Measurements from ENCODE around the gene KLF11.
"Not testable (repeated sequence)": the region's sequence is repeated elsewhere in the genome, so short reads cannot be mapped to it uniquely, and the experiment has no call there.

Gene KLF11

GRCh38 chr2:10027660-10028330 lies 15.6 kb upstream of the KLF11 start:
- no peak overlapping the region for H3K27ac ChIP-seq (ENCODE audit: low read length)
- H3K27me3 ChIP-seq (ENCODE audit: control insufficient read depth in 1 of 2, insufficient read depth in 2 of 2, low read length in 2 of 2), result no peaks in the 10 kb centered on the region
- no peaks in the 10 kb centered on the region for H3K36me3 ChIP-seq (ENCODE audit: control insufficient read depth in 2 of 2, insufficient read depth in 2 of 2, low read length in 2 of 2)
- no peak overlapping the region for H3K9ac ChIP-seq (ENCODE audit: low read length in 2 of 2)
- peaks cover 18% of the 10 kb centered on the region for H3K4me1 ChIP-seq (ENCODE audit: control insufficient read depth, insufficient read depth, low read length)
- H3K9me3 ChIP-seq (ENCODE audit: control insufficient read depth in 2 of 2, low read length in 2 of 2), result no peaks in the 10 kb centered on the region
- H3K4me3 ChIP-seq (ENCODE audit: low read length in 2 of 2), result no peak overlapping the region

- no peak overlapping the region for H3K27ac ChIP-seq (ENCODE audit: low read length)
- no peak overlapping the region for H3K9ac ChIP-seq (ENCODE audit: low read length in 2 of 2)
- no peaks in the 10 kb centered on the region for H3K36me3 ChIP-seq (ENCODE audit: control insufficient read depth in 2 of 2, insufficient read depth in 2 of 2, low read length in 2 of 2)
- H3K9me3 ChIP-seq (ENCODE audit: control insufficient read depth in 2 of 2, low read length in 2 of 2), result no peaks in the 10 kb centered on the region
- H3K4me3 ChIP-seq (ENCODE audit: low read length in 2 of 2), result no peak overlapping the region
- no peaks in the 10 kb centered on the region for H3K27me3 ChIP-seq (ENCODE audit: control insufficient read depth in 1 of 2, insufficient read depth in 2 of 2, low read length in 2 of 2)
- H3K4me1 ChIP-seq (ENCODE audit: control insufficient read depth, insufficient read depth, low read length), result peaks cover 21% of the 10 kb centered on the region
Measured at GRCh38 chr2:10028407-10028987, 14.9 kb upstream of the KLF11 start.

GRCh38 chr2:10028988-10029874 lies 14.1 kb upstream of the KLF11 start:
- H3K27ac ChIP-seq (ENCODE audit: low read length), result peak overlapping the region; percentile 2
- no peak overlapping the region for H3K4me3 ChIP-seq (ENCODE audit: low read length in 2 of 2)
- no peak overlapping the region for H3K9ac ChIP-seq (ENCODE audit: low read length in 2 of 2)
- H3K9me3 ChIP-seq (ENCODE audit: control insufficient read depth in 2 of 2, low read length in 2 of 2), result no peaks in the 10 kb centered on the region
- no peaks in the 10 kb centered on the region for H3K27me3 ChIP-seq (ENCODE audit: control insufficient read depth in 1 of 2, insufficient read depth in 2 of 2, low read length in 2 of 2)
- no peaks in the 10 kb centered on the region for H3K36me3 ChIP-seq (ENCODE audit: control insufficient read depth in 2 of 2, insufficient read depth in 2 of 2, low read length in 2 of 2)
- peaks cover 21% of the 10 kb centered on the region for H3K4me1 ChIP-seq (ENCODE audit: control insufficient read depth, insufficient read depth, low read length)

- H3K4me3 ChIP-seq (ENCODE audit: low read length in 2 of 2), result no peak overlapping the region
- H3K27me3 ChIP-seq (ENCODE audit: control insufficient read depth in 1 of 2, insufficient read depth in 2 of 2, low read length in 2 of 2), result no peaks in the 10 kb centered on the region
- no peak overlapping the region for H3K9ac ChIP-seq (ENCODE audit: low read length in 2 of 2)
- peaks cover 21% of the 10 kb centered on the region for H3K4me1 ChIP-seq (ENCODE audit: control insufficient read depth, insufficient read depth, low read length)
- no peak overlapping the region for H3K27ac ChIP-seq (ENCODE audit: low read length)
- H3K36me3 ChIP-seq (ENCODE audit: control insufficient read depth in 2 of 2, insufficient read depth in 2 of 2, low read length in 2 of 2), result no peaks in the 10 kb centered on the region
- no peaks in the 10 kb centered on the region for H3K9me3 ChIP-seq (ENCODE audit: control insufficient read depth in 2 of 2, low read length in 2 of 2)
Measured at GRCh38 chr2:10029875-10030223, 13.5 kb upstream of the KLF11 start.

- no peak overlapping the region for H3K4me3 ChIP-seq (ENCODE audit: low read length in 2 of 2)
- no peak overlapping the region for H3K9ac ChIP-seq (ENCODE audit: low read length in 2 of 2)
- H3K27ac ChIP-seq (ENCODE audit: low read length), result no peak overlapping the region
- no peaks in the 10 kb centered on the region for H3K9me3 ChIP-seq (ENCODE audit: control insufficient read depth in 2 of 2, low read length in 2 of 2)
- H3K27me3 ChIP-seq (ENCODE audit: control insufficient read depth in 1 of 2, insufficient read depth in 2 of 2, low read length in 2 of 2), result no peaks in the 10 kb centered on the region
- H3K4me1 ChIP-seq (ENCODE audit: control insufficient read depth, insufficient read depth, low read length), result peaks cover 21% of the 10 kb centered on the region
- no peaks in the 10 kb centered on the region for H3K36me3 ChIP-seq (ENCODE audit: control insufficient read depth in 2 of 2, insufficient read depth in 2 of 2, low read length in 2 of 2)
Measured at GRCh38 chr2:10030311-10030736, 13.0 kb upstream of the KLF11 start.

GRCh38 chr2:10030798-10031197 lies 12.6 kb upstream of the KLF11 start:
- not testable (repeated sequence) for H3K4me3 ChIP-seq (ENCODE audit: low read length in 2 of 2); H3K27ac ChIP-seq (ENCODE audit: low read length); H3K36me3 ChIP-seq (ENCODE audit: control insufficient read depth in 2 of 2, insufficient read depth in 2 of 2, low read length in 2 of 2); H3K9ac ChIP-seq (ENCODE audit: low read length in 2 of 2); H3K27me3 ChIP-seq (ENCODE audit: control insufficient read depth in 1 of 2, insufficient read depth in 2 of 2, low read length in 2 of 2); H3K9me3 ChIP-seq (ENCODE audit: control insufficient read depth in 2 of 2, low read length in 2 of 2)
- H3K4me1 ChIP-seq (ENCODE audit: control insufficient read depth, insufficient read depth, low read length), result peaks cover 25% of the 10 kb centered on the region

- Histone ChIP-seq H3K36me3 (ENCODE audit: control insufficient read depth in 2 of 2, insufficient read depth in 2 of 2, low read length in 2 of 2) (no peaks in the 10 kb centered on the region), H3K9ac (ENCODE audit: low read length in 2 of 2) (no peak overlapping the region), H3K27ac (ENCODE audit: low read length) (no peak overlapping the region), H3K4me3 (ENCODE audit: low read length in 2 of 2) (no peak overlapping the region), H3K4me1 (ENCODE audit: control insufficient read depth, insufficient read depth, low read length) (peaks cover 38% of the 10 kb centered on the region), H3K27me3 (ENCODE audit: control insufficient read depth in 1 of 2, insufficient read depth in 2 of 2, low read length in 2 of 2) (no peaks in the 10 kb centered on the region), H3K9me3 (ENCODE audit: control insufficient read depth in 2 of 2, low read length in 2 of 2) (no peaks in the 10 kb centered on the region)
Measured at GRCh38 chr2:10031886-10032745, 11.2 kb upstream of the KLF11 start.

- Histone ChIP-seq H3K4me3 (ENCODE audit: low read length in 2 of 2) (no peak overlapping the region), H3K9ac (ENCODE audit: low read length in 2 of 2) (no peak overlapping the region), H3K27me3 (ENCODE audit: control insufficient read depth in 1 of 2, insufficient read depth in 2 of 2, low read length in 2 of 2) (no peaks in the 10 kb centered on the region), H3K9me3 (ENCODE audit: control insufficient read depth in 2 of 2, low read length in 2 of 2) (no peaks in the 10 kb centered on the region), H3K4me1 (ENCODE audit: control insufficient read depth, insufficient read depth, low read length) (peaks cover 42% of the 10 kb centered on the region), H3K36me3 (ENCODE audit: control insufficient read depth in 2 of 2, insufficient read depth in 2 of 2, low read length in 2 of 2) (no peaks in the 10 kb centered on the region), H3K27ac (ENCODE audit: low read length) (no peak overlapping the region)
Measured at GRCh38 chr2:10032746-10033105, 10.6 kb upstream of the KLF11 start.

- no peak overlapping the region for H3K4me3 ChIP-seq (ENCODE audit: low read length in 2 of 2)
- H3K36me3 ChIP-seq (ENCODE audit: control insufficient read depth in 2 of 2, insufficient read depth in 2 of 2, low read length in 2 of 2), result no peaks in the 10 kb centered on the region
- peaks cover 46% of the 10 kb centered on the region for H3K4me1 ChIP-seq (ENCODE audit: control insufficient read depth, insufficient read depth, low read length)
Measured at GRCh38 chr2:10033251-10034006, 9.9 kb upstream of the KLF11 start.

More at GRCh38 chr2:10033251-10034006, 9.9 kb upstream of the KLF11 start:
- Histone ChIP-seq H3K9ac (ENCODE audit: low read length in 2 of 2) (no peak overlapping the region), H3K27ac (ENCODE audit: low read length) (no peak overlapping the region), H3K27me3 (ENCODE audit: control insufficient read depth in 1 of 2, insufficient read depth in 2 of 2, low read length in 2 of 2) (no peaks in the 10 kb centered on the region), H3K9me3 (ENCODE audit: control insufficient read depth in 2 of 2, low read length in 2 of 2) (no peaks in the 10 kb centered on the region)

Data from stomach smooth muscle (tissue), 2 donors.